Measurements from ENCODE around the gene TENT4A.

TENT4A gene

DNA sequence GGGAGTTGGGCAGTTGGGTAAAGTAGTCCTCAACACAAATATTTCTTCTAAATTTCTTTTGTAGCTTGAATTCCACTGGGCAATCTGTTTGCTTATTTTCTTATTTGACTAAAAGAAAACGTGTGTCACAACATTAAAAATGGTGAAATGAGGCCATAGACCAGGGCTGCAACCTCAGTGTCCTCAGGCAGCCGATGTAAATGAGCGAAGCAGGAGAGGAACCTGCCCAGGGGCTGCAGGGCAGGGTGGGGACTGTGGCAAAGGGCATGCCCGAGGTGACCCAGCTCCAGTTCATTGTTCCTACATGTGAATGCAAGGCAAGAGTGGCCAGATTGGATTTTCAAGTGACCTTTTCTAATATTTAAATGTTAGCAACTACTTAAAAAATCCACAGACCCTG is 74.7 kb downstream of the TENT4A start:
- no peak overlapping the region for H3K4me3 ChIP-seq (ENCODE audit: low read depth, low read length)
- TF ChIP-seq, protein P1, sequence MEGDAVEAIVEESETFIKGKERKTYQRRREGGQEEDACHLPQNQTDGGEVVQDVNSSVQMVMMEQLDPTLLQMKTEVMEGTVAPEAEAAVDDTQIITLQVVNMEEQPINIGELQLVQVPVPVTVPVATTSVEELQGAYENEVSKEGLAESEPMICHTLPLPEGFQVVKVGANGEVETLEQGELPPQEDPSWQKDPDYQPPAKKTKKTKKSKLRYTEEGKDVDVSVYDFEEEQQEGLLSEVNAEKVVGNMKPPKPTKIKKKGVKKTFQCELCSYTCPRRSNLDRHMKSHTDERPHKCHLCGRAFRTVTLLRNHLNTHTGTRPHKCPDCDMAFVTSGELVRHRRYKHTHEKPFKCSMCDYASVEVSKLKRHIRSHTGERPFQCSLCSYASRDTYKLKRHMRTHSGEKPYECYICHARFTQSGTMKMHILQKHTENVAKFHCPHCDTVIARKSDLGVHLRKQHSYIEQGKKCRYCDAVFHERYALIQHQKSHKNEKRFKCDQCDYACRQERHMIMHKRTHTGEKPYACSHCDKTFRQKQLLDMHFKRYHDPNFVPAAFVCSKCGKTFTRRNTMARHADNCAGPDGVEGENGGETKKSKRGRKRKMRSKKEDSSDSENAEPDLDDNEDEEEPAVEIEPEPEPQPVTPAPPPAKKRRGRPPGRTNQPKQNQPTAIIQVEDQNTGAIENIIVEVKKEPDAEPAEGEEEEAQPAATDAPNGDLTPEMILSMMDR (IDR thresholded peaks at IDR 0.05; ENCODE audit: low read depth, low read length): no peak

DNA sequence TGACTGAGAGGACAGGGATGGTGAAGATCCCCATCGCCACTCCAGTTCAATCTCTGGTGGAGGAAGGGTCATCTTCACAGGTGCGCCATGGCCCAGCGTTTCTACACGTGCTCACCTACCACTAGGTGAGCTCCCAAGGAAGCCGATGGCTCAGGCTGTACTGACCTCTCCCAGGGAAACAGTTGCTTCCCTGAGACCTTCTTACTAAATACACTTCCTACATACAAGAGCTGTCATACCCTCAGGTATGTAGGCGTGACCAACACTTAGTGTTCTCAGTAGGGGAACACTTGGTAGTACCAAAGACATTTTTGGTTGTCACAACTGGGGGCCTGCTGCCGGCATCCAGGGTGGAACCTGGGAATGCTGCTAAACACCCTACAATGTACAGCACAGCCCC is 75.2 kb downstream of the TENT4A start:
- TF ChIP-seq, protein P1 (IDR thresholded peaks at IDR 0.05; ENCODE audit: low read depth, low read length): no peak
- H3K4me3 ChIP-seq (ENCODE audit: low read depth, low read length): no peak overlapping the region

GRCh38 chr5:6788956-6789649 is 75.9 kb downstream of the TENT4A start:
- TF ChIP-seq, protein P1 (IDR thresholded peaks at IDR 0.05; ENCODE audit: low read depth, low read length): no peak
- no peak overlapping the region for H3K4me3 ChIP-seq (ENCODE audit: low read depth, low read length)

DNA sequence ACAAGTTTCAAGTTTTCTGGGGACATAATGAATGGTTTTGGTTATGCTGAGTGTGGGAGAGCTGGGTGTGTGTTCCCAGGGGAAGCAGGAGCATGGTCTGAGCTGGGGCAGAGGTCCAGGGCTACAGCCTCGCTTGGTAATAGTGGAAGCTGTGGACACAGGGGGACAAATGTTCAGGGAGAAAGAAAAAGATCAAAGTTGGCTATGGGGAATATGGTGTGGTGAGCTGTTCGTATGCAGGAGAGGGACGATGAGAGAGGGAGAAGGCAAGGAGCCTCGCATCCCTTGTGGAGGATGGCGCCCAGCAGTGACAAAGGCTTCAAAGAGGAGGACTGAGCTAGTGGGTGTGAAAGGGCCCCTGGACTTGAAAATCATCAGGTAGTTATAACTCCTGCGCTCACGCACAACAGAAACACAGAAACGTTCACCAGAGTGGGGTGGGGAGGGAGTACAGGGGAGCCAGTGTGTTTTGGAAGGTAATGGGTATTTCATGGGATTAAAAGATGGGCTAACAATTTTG is 77.2 kb downstream of the TENT4A start:
- no peak overlapping the region for H3K4me3 ChIP-seq (ENCODE audit: low read depth, low read length)
- TF ChIP-seq, protein P1 (IDR thresholded peaks at IDR 0.05; ENCODE audit: low read depth, low read length): no peak

DNA sequence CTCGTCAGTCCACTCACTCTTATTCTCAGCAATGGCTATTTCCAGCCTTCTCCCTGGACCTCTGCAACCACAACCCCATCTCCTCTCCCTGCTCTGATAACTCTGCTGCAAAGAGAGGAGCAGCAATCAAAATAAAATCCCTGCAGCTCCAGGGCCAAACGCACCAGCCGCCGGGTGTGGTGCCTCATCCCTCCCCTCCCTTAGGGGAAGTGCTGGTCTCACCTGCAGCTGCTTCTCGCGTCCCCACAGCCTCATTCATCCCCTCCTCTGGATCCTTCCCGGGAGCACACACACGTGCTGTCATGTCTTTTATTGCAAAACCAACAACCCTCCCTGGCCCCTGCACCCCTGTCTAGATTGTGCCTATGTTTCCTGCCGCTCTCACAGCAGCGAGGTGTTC is 77.8 kb downstream of the TENT4A start:
- H3K4me3 ChIP-seq (ENCODE audit: low read depth, low read length): no peak overlapping the region
- TF ChIP-seq, protein P1 (IDR thresholded peaks at IDR 0.05; ENCODE audit: low read depth, low read length): no peak

GRCh38 chr5:6792376-6792775 is 79.1 kb downstream of the TENT4A start:
- TF ChIP-seq, protein P1 (IDR thresholded peaks at IDR 0.05; ENCODE audit: low read depth, low read length): no peak
- H3K4me3 ChIP-seq (ENCODE audit: low read depth, low read length): no peak overlapping the region

DNA sequence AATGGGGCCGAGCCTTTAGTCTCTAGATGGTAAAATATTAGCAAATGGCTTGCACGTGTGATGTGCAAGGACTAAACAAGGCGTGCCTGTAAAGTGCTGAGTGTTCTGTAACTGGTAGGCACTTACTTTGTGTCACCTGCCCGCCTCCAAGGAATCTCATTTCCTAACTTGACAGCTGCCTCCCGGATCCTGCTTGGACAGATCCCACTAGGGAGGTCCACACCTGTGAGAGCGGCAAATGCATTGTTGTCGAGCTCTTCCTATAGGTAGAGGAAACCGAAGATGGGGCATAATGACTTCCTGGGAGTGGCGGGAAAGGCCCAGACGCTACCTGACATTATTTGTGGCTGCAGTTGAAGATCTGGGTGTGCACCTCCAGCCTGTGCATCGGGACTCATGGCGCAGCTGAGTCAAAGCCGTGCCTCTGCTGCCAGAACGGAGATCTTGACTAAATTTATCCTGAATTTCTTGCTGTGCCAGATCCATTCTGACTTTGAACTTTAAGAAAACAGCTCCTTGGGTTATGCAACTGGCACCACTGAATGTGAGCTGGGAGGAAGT is 79.8 kb downstream of the TENT4A start:
- TF ChIP-seq, protein P1 (IDR thresholded peaks at IDR 0.05; ENCODE audit: low read depth, low read length): no peak

More for the DNA sequence above, 79.8 kb downstream of the TENT4A start:
- H3K4me3 ChIP-seq (ENCODE audit: low read depth, low read length): no peak overlapping the region

Data from WI38 (cell line).